B cell (primary cell): ENCODE data around the gene PTPRM.

Source experiments
- CTCF ChIP-seq: fragments of 200-600 bp; IDR thresholded peaks from one replicate; pipeline ENCODE4 v1.8.0; 2022; ENCODE audit warnings: antibody characterized with exemption, mild to moderate bottlenecking
- EZH2 ChIP-seq: IDR thresholded peaks from 2 replicates; pipeline ENCODE4 v1.6.1; 2012; ENCODE audit warnings: borderline replicate concordance, low read depth, mild to moderate bottlenecking, moderate library complexity, low read length; ENCODE audit not compliant: insufficient read depth, poor library complexity, severe bottlenecking

GRCh38 chr18:8319798-8320489, 752.8 kb downstream of the PTPRM start:
- TF ChIP-seq CTCF (no peak), EZH2 (no peak)
